Common myeloid progenitor, CD34-positive (primary cell): Measurements from ENCODE around the gene GPALPP1.

Experiments used
- CTCF ChIA-PET: fragments of 350-600 bp; sonication (Branson Sonifier 250); formaldehyde crosslinking; loops from one replicate; lab custom pipeline; 2021; ENCODE audit warnings: antibody characterized with exemption; lab: Charles Lee
- POLR2A ChIA-PET: fragments of 350-600 bp; sonication (Branson Sonifier 250); formaldehyde crosslinking; loops from one replicate; lab custom pipeline; 2021; ENCODE audit warnings: antibody characterized with exemption; lab: Charles Lee
- DNase-seq, 3 donors: peaks; one replicate each; pipeline versions ENCODE4 v3.0.0 to v3.0.0-alpha.2; 2013
- H3K27ac ChIP-seq, 2 experiments: 1 replicate in 1 of 2; 2 replicates in 1 of 2; pipeline ENCODE4 v1.7.0; 2013; ENCODE audit warnings: inconsistent platforms in 2 of 2, low read length in 2 of 2, mild to moderate bottlenecking in 2 of 2, low read depth in 1 of 2, moderate library complexity in 1 of 2; ENCODE audit not compliant: severe bottlenecking in 2 of 2, insufficient read depth in 1 of 2, poor library complexity in 1 of 2
- H3K27me3 ChIP-seq, 5 experiments: replicated peaks in 2 of 5; 1 replicate in 3 of 5; 2 replicates in 2 of 5; pipeline versions ENCODE4 v1.6.1 to v1.7.0; 2013; ENCODE audit warnings: low read length in 4 of 5, mild to moderate bottlenecking in 2 of 5, moderate library complexity in 2 of 5, inconsistent platforms in 1 of 5; ENCODE audit not compliant: insufficient read depth in 5 of 5, control insufficient read depth in 4 of 5
- H3K36me3 ChIP-seq, 4 experiments: 1 replicate in 2 of 4; 2 replicates in 2 of 4; pipeline versions ENCODE4 v1.6.1 to v1.7.0; 2013; ENCODE audit warnings: low read length in 3 of 4, control low read depth in 1 of 4, mild to moderate bottlenecking in 1 of 4; ENCODE audit not compliant: control insufficient read depth in 4 of 4, insufficient read depth in 4 of 4
- H3K4me1 ChIP-seq, 4 experiments: 1 replicate in 3 of 4; 2 replicates in 1 of 4; pipeline versions ENCODE4 v1.6.1 to v1.7.1; 2013; ENCODE audit warnings: low read length in 3 of 4, mild to moderate bottlenecking in 3 of 4, control low read depth in 1 of 4, inconsistent platforms in 1 of 4, moderate library complexity in 1 of 4; ENCODE audit not compliant: control insufficient read depth in 4 of 4, insufficient read depth in 4 of 4; ENCODE audit errors: control extremely low read depth in 1 of 4
- H3K4me3 ChIP-seq, 7 experiments: 1 replicate in 4 of 7; 2 replicates in 3 of 7; pipeline versions ENCODE4 v1.5.1 to v1.7.0; 2013; ENCODE audit warnings: mild to moderate bottlenecking in 7 of 7, low read length in 6 of 7, moderate library complexity in 6 of 7, inconsistent platforms in 2 of 7, low read depth in 2 of 7, control low read depth in 1 of 7; ENCODE audit not compliant: insufficient read depth in 4 of 7, control insufficient read depth in 1 of 7; ENCODE audit errors: extremely low read depth in 1 of 7
- H3K9me3 ChIP-seq, 5 experiments: 1 replicate in 4 of 5; 2 replicates in 1 of 5; pipeline versions ENCODE4 v1.6.1 to v1.7.1; 2013; ENCODE audit warnings: low read length in 4 of 5, mild to moderate bottlenecking in 2 of 5, inconsistent platforms in 1 of 5, low read depth in 1 of 5, moderate library complexity in 1 of 5; ENCODE audit not compliant: control insufficient read depth in 4 of 5, insufficient read depth in 2 of 5; ENCODE audit errors: control extremely low read depth in 1 of 5
- WGBS: methylation state at CpG from one replicate; pipeline ENCODE4 v1.1.5; 2013; ENCODE audit not compliant: insufficient coverage; 5-methylcytosine and 5-hydroxymethylcytosine counted together

The GPALPP1 gene

DNA sequence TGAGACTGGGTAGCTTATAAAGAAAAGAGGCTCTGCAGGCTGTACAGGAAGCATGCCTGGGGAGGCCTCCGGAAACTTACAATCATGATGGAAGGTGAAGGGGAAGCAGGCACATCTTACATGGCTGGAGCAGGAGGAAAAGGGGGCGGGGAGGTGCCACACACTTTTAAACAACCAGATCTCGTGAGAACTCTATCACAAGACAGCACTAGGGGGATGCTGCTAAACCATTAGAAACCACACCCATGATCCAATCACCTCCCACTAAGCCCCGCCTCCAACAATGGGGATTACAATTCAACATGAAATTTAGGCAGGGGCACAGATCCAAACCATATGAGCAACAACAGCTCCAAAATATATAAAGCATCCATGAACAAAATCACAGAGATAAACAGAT lies 84.5 kb downstream of the GPALPP1 start:
- DNase-seq = no peak
- Histone ChIP-seq H3K27me3 (no peaks in the 10 kb centered on the region), H3K9me3 (no peaks in the 10 kb centered on the region), H3K27ac (no peak overlapping the region), H3K4me3 (no peak overlapping the region), H3K4me1 (peaks cover 0 to 3% (median under 1%) of the 10 kb centered on the region in 4 experiments), H3K36me3 (no peaks in the 10 kb centered on the region)
- CTCF ChIA-PET = no interaction called here
- WGBS = 88% methylated on average over 1 of the region's 4 CpGs
- POLR2A ChIA-PET = no interaction called here

DNA sequence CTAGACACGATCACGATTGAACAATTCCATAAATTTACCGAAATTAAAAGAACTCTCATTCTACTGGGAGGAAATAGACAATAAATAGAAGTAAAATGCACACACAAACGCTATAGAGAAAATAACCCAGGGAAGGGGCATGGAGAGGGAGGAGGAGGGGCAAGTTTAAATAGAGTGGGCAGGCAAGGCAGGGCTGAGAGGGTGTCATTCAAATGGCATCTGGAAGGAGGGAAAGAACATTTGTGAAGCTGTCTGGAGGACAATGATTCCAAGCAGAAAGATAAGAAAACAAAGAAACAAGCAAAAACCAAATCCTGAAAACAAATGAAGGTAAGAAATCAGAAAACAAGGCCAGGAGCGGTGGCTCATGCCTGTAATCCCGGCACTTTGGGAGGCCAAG lies 85.4 kb downstream of the GPALPP1 start:
- POLR2A ChIA-PET = no interaction called here
- WGBS = 96% methylated on average over 3 of the region's 6 CpGs
- Histone ChIP-seq H3K4me3 (no peak overlapping the region), H3K27ac (no peak overlapping the region), H3K4me1 (no peaks in the 10 kb centered on the region), H3K9me3 (no peaks in the 10 kb centered on the region), H3K27me3 (no peaks in the 10 kb centered on the region), H3K36me3 (no peaks in the 10 kb centered on the region)
- CTCF ChIA-PET = no interaction called here
- DNase-seq = no peak

DNA sequence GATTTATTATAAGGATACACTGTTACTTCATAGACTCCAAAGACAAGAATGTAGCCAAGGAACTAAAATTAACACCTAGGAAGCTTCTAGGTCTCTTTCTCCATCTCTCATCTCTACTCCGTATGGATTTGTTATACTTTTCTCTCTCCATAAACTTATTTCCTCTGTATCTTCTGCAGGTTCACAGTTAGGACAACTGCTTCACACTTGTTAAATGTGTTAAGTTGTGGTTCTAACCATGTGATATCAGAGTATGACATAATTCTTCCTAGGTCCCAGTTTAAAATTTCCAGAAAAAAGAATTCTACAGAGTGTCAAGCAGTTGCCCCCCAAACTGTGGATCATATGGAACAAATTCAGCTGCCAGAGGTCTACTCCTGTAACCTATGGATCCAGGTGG lies 88.7 kb downstream of the GPALPP1 start:
- no CpG with 5 or more reads among the region's 1 CpG for whole genome bisulfite sequencing
- Histone ChIP-seq H3K9me3 (no peaks in the 10 kb centered on the region), H3K36me3 (no peaks in the 10 kb centered on the region), H3K27me3 (no peaks in the 10 kb centered on the region), H3K4me1 (no peaks in the 10 kb centered on the region), H3K27ac (no peak overlapping the region), H3K4me3 (no peak overlapping the region)
- DNase-seq = no peak
- ChIA-PET CTCF (interaction anchor here (1.3 to 2.2 kb wide), 2 partner anchors 11 to 30 kb away, joined by 4 to 8 read pairs; no protein-coding TSS in a partner anchor), POLR2A (no interaction called here)
